HG02678 (cell line): ENCODE measurements around the gene PRDM16.

Experiments
- ATAC-seq: cut with Tn5 transposase; IDR thresholded peaks from one replicate; pipeline ENCODE4 v1.9.1; 2021; ENCODE audit warnings: mild to moderate bottlenecking, moderate library complexity; ENCODE audit not compliant: unreplicated experiment

Gene PRDM16

GRCh38 chr1:3463891-3464648 lies 395.1 kb downstream of the PRDM16 start:
- no peak for ATAC-seq

GRCh38 chr1:3464649-3465025 lies 395.6 kb downstream of the PRDM16 start:
- ATAC-seq, result no peak

GRCh38 chr1:3465091-3465934 lies 396.3 kb downstream of the PRDM16 start:
- ATAC-seq, result no peak

GRCh38 chr1:3465935-3466321 lies 396.9 kb downstream of the PRDM16 start:
- ATAC-seq, result no peak

- no peak for ATAC-seq
Measured at GRCh38 chr1:3466366-3467075, 397.5 kb downstream of the PRDM16 start.

- no peak for ATAC-seq
Measured at GRCh38 chr1:3467096-3468036, 398.4 kb downstream of the PRDM16 start.

GRCh38 chr1:3468236-3469103 lies 399.5 kb downstream of the PRDM16 start:
- no peak for ATAC-seq

GRCh38 chr1:3469104-3469848 lies 400.3 kb downstream of the PRDM16 start:
- no peak for ATAC-seq

- no peak for ATAC-seq
Measured at GRCh38 chr1:3469849-3470649, 401.0 kb downstream of the PRDM16 start.

- no peak for ATAC-seq
Measured at GRCh38 chr1:3470650-3471355, 401.8 kb downstream of the PRDM16 start.

- no peak for ATAC-seq
Measured at GRCh38 chr1:3471356-3472087, 402.5 kb downstream of the PRDM16 start.

- no peak for ATAC-seq
Measured at GRCh38 chr1:3472088-3472850, 403.3 kb downstream of the PRDM16 start.

GRCh38 chr1:3472906-3473305 lies 403.9 kb downstream of the PRDM16 start:
- ATAC-seq, result no peak

- ATAC-seq, result no peak
Measured at GRCh38 chr1:3473381-3473844, 404.4 kb downstream of the PRDM16 start.

- no peak for ATAC-seq
Measured at GRCh38 chr1:3474016-3474415, 405.0 kb downstream of the PRDM16 start.

- no peak for ATAC-seq
Measured at GRCh38 chr1:3474421-3474820, 405.4 kb downstream of the PRDM16 start.
